GM19240 (cell line): Measurements from ENCODE around the gene SCN2A.
"Not testable (repeated sequence)": the region's sequence is repeated elsewhere in the genome, so short reads cannot be mapped to it uniquely, and the experiment has no call there.

Experiments used
- DNase-seq: peaks from one replicate; pipeline ENCODE4 v3.0.0; 2011; ENCODE audit warnings: low spot score; ENCODE audit not compliant: insufficient read length

Gene SCN2A

DNA sequence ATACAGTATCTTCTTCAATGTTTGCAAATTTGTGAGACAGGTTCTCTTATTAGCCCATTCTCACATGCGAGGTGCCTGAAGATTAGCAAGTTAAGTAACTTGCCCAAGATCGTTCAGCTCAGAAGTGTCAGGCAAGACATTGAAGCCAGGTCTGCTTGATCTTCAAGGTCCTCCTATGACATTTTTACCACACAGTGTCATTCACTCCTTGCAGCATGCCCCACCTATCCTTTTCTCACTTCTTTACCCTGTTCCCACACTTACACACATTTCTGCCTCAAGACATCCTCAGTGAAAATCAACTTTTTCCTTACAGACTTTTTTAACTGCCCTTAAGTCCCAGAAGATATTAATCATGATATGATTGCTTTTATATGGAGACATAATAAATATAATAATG lies 73.8 kb downstream of the SCN2A start:
- no peak for DNase-seq

GRCh38 chr2:165313509-165313908 lies 74.3 kb downstream of the SCN2A start:
- no peak for DNase-seq

DNA sequence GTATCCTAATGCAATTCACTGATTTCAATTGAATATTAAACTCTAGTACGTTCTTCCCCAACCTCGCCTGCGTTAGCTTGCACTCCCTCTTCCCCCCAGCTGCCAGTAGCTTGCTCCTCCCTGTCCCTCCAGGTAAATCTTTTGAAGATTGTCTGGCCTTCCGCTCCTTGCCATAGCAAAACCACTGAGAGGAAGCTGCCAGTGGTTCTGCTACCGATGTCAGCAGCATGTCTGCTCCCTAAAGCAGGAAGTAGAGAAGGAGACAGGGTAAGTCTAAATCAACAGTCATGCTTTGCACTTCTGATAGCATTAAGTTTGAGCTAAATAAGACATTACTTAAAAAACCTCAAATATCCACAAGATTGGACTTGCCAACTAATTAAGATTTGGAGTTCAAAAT lies 89.1 kb downstream of the SCN2A start:
- no peak for DNase-seq

DNA sequence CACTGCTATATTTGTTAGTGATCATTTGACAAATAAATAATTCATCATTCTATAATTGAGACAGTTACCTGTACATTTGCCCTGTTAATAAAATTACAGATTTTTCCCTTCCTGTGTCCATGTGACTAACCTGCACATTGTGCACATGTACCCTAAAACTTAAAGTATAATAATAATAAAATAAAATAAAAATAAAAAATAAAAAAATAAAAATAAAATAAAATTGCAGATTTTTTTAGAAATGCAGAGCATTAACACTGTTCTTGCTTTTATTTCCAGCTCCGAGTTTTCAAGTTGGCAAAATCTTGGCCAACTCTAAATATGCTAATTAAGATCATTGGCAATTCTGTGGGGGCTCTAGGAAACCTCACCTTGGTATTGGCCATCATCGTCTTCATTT lies 105.1 kb downstream of the SCN2A start:
- not testable (repeated sequence) for DNase-seq

DNA sequence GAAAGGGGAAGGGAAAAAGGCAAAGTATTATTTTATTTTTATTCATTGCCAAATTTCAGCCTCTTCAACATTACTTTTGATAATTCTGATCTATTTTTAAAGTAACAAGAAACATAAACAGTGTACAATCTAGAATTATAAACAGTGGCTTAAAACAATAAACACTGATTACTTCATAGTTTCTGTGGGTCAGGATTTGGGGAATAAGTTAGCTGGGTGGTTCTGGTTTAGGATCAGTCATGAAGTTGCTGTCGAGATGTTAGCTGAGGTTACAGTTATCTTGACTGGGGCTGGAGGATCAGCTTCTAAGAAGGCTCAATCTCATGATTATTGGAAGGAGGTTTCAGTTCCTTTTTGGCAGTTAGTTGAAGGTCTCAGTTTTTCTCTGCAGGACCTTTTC lies 109.2 kb downstream of the SCN2A start:
- DNase-seq, result no peak

- no peak for DNase-seq
Observed at GRCh38 chr2:165349181-165349580, 110.0 kb downstream of the SCN2A start.

DNA sequence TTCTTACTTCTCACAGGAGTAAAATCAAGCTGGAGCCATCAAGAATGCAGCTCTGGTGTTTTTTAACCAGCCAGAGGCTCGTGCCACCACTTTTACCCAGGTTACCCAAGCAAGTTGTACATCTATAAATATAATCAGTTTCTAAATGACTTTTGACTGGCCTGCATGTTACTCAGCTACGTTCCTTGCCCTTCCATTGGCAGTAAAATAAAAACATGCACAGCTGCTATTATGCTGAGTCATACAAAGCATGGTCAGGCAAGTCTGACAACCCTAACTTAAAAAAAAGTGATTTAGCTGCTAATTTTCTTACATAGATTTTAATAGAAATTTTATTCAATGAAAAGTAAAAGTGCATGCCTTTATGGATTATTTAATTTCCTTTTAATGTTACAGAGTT lies 118.5 kb downstream of the SCN2A start:
- no peak for DNase-seq

GRCh38 chr2:165361514-165361913 lies 122.3 kb downstream of the SCN2A start:
- DNase-seq, result no peak

DNA sequence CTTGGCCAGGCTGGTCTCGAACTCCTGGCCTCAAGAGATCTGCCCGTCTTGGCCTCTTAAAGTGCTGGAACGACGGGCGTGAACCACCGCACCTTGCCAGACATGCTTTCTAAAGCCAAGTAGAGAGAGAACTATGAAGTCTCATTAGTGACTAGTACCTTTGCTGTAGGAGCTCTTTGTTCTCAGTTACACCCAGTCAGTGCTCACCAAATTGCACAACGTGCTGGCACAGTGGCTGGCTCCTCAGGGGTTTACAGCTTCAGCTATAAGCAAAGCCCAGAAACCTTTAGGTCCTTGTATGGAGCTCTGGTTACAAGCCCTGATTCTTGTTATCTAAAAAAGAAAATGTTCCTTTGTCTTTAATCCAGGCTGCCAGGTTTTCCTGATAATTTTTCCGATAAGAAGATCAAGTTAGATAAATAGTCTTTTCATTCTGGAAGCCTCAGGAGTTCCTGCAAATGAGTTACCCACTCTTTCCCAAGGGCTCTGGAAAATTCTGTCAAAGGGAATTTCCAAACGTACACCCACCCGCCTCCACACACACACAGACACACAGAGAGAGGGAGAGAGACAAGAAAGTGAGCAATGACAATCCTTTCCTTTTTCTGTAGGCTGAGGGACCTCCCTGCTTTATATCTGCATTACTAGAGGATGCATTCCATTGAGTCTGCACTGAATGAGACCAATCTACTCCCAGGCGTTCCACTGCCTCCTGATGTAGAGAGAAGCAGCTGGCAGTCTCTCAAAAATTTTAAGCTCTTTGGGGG lies 130.1 kb downstream of the SCN2A start:
- DNase-seq, result no peak

GRCh38 chr2:165369898-165370296 lies 130.7 kb downstream of the SCN2A start:
- DNase-seq, result no peak

DNA sequence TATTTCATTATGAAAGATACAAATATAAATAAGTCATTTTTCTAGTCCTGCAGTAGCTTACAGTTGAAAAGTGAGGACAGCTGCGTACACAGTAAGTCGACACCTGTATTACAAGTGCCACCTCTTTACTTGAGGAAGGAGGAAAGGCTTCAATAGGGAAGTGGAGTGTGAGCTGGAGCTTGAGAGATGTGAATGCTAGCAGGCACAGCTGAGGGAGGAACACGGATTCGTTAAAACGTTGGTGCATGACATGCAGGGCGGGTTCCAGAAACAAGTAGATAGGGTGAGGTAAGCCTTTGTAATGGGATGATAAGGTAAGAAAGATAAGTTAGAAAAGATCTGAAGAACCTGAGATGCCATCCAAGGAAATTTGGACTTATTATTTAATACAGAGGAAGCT lies 132.1 kb downstream of the SCN2A start:
- no peak for DNase-seq

DNA sequence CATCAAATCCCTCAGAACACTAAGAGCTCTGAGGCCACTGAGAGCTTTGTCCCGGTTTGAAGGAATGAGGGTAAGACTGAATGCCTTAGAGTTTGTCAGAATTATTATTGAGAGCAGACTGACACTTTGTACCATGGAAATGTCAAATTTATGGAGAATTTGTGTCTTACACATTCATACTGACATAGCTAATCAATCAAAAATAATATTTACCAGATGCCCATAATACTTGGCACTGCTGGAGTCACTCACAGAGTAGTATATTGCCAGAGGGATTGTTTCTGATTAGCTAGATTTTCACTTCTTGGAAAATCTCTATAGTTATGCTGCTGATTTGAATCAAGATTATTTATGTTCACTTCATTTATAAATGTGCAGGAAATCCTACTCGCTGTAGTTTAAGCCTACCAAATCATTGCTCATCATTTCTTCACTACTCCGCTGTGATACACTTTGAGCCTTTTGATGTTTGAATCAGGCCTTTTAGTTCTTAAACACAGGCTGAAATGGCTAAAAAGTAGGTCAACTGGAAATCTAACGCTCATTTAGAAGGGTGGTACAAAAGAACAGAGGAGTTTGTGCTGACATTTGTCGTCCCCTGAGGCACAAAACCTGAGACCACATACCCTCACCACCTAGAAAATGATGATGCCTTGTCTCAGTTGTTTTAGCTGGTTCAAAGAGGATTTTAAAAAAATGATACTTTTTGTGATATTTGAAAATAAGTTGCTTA lies 134.2 kb downstream of the SCN2A start:
- no peak for DNase-seq

GRCh38 chr2:165376571-165376975 lies 137.4 kb downstream of the SCN2A start:
- no peak for DNase-seq

DNA sequence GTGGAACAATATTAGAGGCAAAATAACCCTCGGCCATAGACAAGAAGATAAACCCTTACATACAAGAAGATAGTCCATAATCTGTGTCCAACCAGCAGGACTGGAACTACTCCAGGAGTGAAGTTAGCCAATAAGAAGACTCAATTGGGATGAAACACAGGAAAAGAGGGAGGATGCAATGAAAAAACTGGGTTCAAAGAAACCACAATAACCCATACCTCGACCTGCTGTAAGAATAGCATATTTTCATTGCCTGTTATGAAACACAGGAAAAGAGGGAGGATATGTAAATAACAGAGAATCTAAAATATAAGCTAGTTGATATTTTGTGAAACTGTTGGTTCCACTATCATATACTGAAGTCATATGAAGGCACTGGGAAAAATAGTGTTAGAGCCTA lies 143.1 kb downstream of the SCN2A start:
- DNase-seq, result no peak

DNA sequence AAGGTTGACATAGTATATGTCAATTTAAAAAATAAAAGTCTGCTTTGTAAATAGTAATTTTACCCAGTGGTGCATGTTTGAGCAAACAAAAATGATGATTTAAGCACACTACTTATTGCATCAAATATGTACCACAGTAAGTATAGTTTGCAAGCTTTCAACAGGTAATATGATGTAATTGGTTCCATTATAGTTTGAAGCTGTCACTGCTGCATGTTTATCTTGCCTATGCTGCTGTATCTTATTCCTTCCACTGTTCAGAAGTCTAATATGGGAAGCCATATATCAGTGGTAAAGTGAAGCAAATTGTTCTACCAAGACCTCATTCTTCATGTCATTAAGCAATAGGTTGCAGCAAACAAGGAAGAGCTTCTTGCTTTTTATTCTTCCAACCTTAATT lies 151.7 kb downstream of the SCN2A start:
- DNase-seq, result no peak

DNA sequence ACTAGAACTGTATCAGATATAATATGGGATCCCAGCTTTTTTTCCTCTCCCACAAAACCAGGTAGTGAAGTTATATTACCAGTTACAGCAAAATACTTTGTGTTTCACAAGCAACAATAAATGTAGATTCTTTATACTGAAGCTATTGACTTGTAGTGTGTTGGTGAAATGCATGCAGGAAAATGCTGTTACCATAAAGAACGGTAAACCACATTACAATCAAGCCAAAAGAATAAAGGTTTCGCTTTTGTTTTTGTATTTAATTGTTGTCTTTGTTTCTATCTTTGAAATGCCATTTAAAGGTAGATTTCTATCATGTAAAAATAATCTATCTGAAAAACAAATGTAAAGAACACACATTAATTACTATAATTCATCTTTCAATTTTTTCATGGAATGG lies 152.6 kb downstream of the SCN2A start:
- no peak for DNase-seq

- DNase-seq, result not testable (repeated sequence)
Observed at GRCh38 chr2:165398603-165399002, 159.4 kb downstream of the SCN2A start.

GRCh38 chr2:165401285-165401852 lies 162.2 kb downstream of the SCN2A start:
- no peak for DNase-seq

DNA sequence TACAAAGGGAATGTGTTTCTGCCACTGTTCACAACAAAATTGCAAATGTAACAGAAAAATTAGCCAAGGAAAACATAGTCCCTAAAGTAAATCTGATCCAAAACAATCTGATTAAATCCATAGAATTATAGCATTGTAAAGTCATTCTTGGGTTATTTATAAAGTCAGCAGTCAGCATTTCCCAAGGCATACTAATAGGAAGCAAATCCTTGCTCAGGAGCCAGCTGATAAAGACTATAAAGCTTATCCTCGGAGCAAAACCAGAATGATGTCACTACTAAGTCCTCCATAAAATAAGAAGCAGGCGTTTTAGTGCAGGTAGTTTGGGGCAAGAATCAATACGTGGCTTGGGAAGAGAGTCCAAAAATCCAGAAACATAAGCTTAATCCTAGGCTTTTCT lies 162.9 kb downstream of the SCN2A start:
- no peak for DNase-seq

- no peak for DNase-seq
Observed at GRCh38 chr2:165406173-165406572, 167.0 kb downstream of the SCN2A start.

GRCh38 chr2:165407466-165407865 lies 168.3 kb downstream of the SCN2A start:
- no peak for DNase-seq

- no peak for DNase-seq
Observed at GRCh38 chr2:165408186-165408585, 169.0 kb downstream of the SCN2A start.

- no peak for DNase-seq
Observed at GRCh38 chr2:165410276-165410675, 171.1 kb downstream of the SCN2A start.
